ENCODE data around the gene RAB11FIP4. TPM values are rescaled to one million over a fixed set of nuclear protein-coding genes. Genes with fewer than 3 reads are reported as not detected.
A peak's percentile ranks its signal among the peaks of the same experiment; 100 is the strongest.

The RAB11FIP4 gene
- total and polyA plus RNA-seq, 2 of the 8 experiments (the other 6 are each of a cell fraction or from before 2014, with no cell fraction given): 21.7 to 53.2 TPM

DNA sequence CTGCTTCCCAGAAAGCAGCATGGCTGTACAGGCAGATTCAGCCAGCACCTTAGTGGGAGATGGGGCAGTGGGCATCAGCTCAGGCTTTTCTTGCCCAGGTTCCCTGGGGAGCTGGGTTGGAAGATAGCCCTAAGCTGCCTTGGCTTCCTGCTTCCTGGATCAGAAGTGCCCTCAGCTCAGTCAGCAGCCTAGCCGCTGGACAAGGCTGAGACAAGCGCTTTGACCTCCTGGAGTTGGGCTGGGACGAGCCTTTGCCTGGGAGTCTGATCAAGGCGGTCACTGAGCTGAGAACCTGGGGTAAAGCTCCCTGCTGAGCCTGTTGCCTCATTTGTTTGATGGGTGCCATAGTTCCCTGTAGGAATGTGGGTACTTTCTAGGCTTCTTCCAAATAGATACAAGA lies 190.0 kb downstream of the RAB11FIP4 start:
- Histone ChIP-seq H2BK12ac (ENCODE audit: low read depth, low read length) (no peak overlapping the region), H3K14ac (ENCODE audit: insufficient read length) (no peak overlapping the region), H4K20me1 (replicated peaks in 1 of 2; ENCODE audit: control insufficient read depth in 1 of 2, insufficient read depth in 2 of 2, low read length in 2 of 2) (no peaks in the 10 kb centered on the region), H2BK20ac (ENCODE audit: low read length) (no peak overlapping the region), H2AFZ (ENCODE audit: low read length) (no peak overlapping the region), H4K91ac (replicated peaks; ENCODE audit: insufficient read length, low read length) (no peak overlapping the region), H3K36me3 (ENCODE audit: control insufficient read depth in 2 of 4, insufficient read depth in 4 of 4, low read length in 3 of 4) (no peaks in the 10 kb centered on the region), H3K18ac (ENCODE audit: extremely low read depth, low read length) (peak overlapping the region; percentile 19; the same call in 1 of the 2 replicates), H3K27me3 (replicated peaks in 1 of 4; ENCODE audit: control insufficient read depth in 3 of 4, extremely low read depth in 1 of 4, insufficient read depth in 3 of 4, low read length in 3 of 4) (no peaks in the 10 kb centered on the region), H3K23me2 (ENCODE audit: low read depth, low read length) (no peaks in the 10 kb centered on the region), H3K4me3 (ENCODE audit: extremely low read depth in 1 of 4, insufficient read depth in 2 of 4, low read depth in 3 of 4, low read length in 4 of 4) (no peak overlapping the region), H3K9me3 (ENCODE audit: insufficient read depth in 2 of 2, low read depth in 1 of 2, low read length in 1 of 2) (no peaks in the 10 kb centered on the region), H3K79me2 (ENCODE audit: control insufficient read depth in 1 of 2, insufficient read depth in 2 of 2, low read length in 2 of 2) (no peaks in the 10 kb centered on the region), H2BK15ac (ENCODE audit: low read length) (no peak overlapping the region), H4K5ac (ENCODE audit: insufficient read length, low read depth, low read length) (no peak overlapping the region), H2AK5ac (ENCODE audit: low read depth, low read length) (no peak overlapping the region), H3K4ac (replicated peaks; ENCODE audit: insufficient read length, low read depth, low read length) (no peak overlapping the region), H3K23ac (ENCODE audit: insufficient read length) (no peak overlapping the region), H3K9ac (replicated peaks in 1 of 4; ENCODE audit: extremely low read depth in 1 of 4, low read depth in 3 of 4, low read length in 3 of 4) (no peak overlapping the region), H3K4me2 (ENCODE audit: insufficient read depth in 1 of 2, low read depth in 2 of 2, low read length in 2 of 2) (no peak overlapping the region), H3K27ac (ENCODE audit: low read depth, low read length) (no peak overlapping the region), H3K4me1 (replicated peaks in 1 of 4; ENCODE audit: control insufficient read depth in 3 of 4, insufficient read depth in 4 of 4, low read length in 3 of 4) (no peaks in the 10 kb centered on the region), H4K8ac (ENCODE audit: extremely low read depth, insufficient read depth, low read length) (no peak overlapping the region), H2BK120ac (replicated peaks; ENCODE audit: low read depth, low read length) (no peak overlapping the region), H3K79me1 (ENCODE audit: low read depth, low read length) (no peaks in the 10 kb centered on the region), H2BK5ac (ENCODE audit: low read depth, low read length) (no peak overlapping the region), H3K56ac (replicated peaks; ENCODE audit: insufficient read length, low read depth, low read length) (no peak overlapping the region)
- 93% methylated on average over 4 of the region's 4 CpGs; no CpG with 5 or more reads in 1 of the 2 experiments for WGBS, 2 experiments (ENCODE audit: extremely low coverage in 1 of 2, insufficient coverage in 1 of 2, insufficient read length in 1 of 2, insufficient replicate concordance in 2 of 2, low coverage in 1 of 2, low lambda C conversion rate in 2 of 2, missing lambda C conversion rate in 1 of 2)
- no peak for DNase-seq (ENCODE audit: low read depth in 1 of 2, low spot score in 2 of 2)
- no peak for FAIRE-seq
- ChIA-PET POLR2A (ENCODE audit: partially characterized antibody) (no interaction called here), CTCF (ENCODE audit: partially characterized antibody) (interaction anchor here (0.7 to 2.2 kb wide), 6 partner anchors 15 to 261 kb away, joined by 3 to 5 read pairs (median 4); no protein-coding TSS in a partner anchor)
- TF ChIP-seq YY1 (IDR thresholded peaks at IDR 0.05; ENCODE audit: low read depth, low read length) (no peak), CBX8 (IDR thresholded peaks at IDR 0.05; ENCODE audit: borderline replicate concordance, low read depth, low read length) (no peak), JUND (IDR thresholded peaks at IDR 0.05; ENCODE audit: low read length) (no peak), GABPA (IDR thresholded peaks at IDR 0.05; ENCODE audit: borderline replicate concordance, insufficient read depth, low read length) (no peak), MAFK (IDR thresholded peaks at IDR 0.05; ENCODE audit: low read depth, low read length) (no peak), BRCA1 (IDR thresholded peaks at IDR 0.05; ENCODE audit: low read depth, low read length) (no peak), KDM5A (IDR thresholded peaks at IDR 0.05; ENCODE audit: low read length) (no peak), RXRA (IDR thresholded peaks at IDR 0.05; ENCODE audit: insufficient read depth, low read depth, low read length) (no peak), BCL11A (IDR thresholded peaks at IDR 0.05; ENCODE audit: low read depth in 2 of 2, low read length in 2 of 2) (no peak)
- TF ChIP-seq, protein P1, sequence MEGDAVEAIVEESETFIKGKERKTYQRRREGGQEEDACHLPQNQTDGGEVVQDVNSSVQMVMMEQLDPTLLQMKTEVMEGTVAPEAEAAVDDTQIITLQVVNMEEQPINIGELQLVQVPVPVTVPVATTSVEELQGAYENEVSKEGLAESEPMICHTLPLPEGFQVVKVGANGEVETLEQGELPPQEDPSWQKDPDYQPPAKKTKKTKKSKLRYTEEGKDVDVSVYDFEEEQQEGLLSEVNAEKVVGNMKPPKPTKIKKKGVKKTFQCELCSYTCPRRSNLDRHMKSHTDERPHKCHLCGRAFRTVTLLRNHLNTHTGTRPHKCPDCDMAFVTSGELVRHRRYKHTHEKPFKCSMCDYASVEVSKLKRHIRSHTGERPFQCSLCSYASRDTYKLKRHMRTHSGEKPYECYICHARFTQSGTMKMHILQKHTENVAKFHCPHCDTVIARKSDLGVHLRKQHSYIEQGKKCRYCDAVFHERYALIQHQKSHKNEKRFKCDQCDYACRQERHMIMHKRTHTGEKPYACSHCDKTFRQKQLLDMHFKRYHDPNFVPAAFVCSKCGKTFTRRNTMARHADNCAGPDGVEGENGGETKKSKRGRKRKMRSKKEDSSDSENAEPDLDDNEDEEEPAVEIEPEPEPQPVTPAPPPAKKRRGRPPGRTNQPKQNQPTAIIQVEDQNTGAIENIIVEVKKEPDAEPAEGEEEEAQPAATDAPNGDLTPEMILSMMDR (IDR thresholded peaks at IDR 0.05; ENCODE audit: control extremely low read depth in 1 of 3, insufficient read depth in 1 of 3, low read depth in 1 of 3, low read length in 3 of 3): no peak
- TF ChIP-seq, protein P2, sequence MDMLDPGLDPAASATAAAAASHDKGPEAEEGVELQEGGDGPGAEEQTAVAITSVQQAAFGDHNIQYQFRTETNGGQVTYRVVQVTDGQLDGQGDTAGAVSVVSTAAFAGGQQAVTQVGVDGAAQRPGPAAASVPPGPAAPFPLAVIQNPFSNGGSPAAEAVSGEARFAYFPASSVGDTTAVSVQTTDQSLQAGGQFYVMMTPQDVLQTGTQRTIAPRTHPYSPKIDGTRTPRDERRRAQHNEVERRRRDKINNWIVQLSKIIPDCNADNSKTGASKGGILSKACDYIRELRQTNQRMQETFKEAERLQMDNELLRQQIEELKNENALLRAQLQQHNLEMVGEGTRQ (IDR thresholded peaks at IDR 0.05; ENCODE audit: low read length): no peak
